ENCODE data around the gene LRRC27.
"Not testable (repeated sequence)": the region's sequence is repeated elsewhere in the genome, so short reads cannot be mapped to it uniquely, and the experiment has no call there.

LRRC27 gene

DNA sequence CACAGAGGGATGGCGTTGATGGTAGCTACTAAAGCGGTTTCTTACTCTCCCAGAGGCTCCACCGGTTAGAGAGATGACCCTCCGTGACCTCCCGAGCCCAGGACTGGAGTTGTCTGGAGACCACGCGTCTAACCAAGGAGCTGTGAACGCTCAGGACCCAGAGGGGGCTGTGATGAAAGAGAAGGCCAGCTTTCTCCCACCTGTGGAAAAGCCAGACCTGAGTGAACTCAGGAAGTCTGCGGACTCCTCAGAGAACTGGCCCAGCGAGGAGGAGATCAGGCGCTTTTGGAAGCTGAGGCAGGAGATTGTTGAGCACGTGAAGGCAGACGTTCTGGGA, 15.9 kb downstream of the LRRC27 start:
- Histone ChIP-seq H3K4me3 (ENCODE audit: low read length in 2 of 2) (no peak overlapping the region), H3K4me1 (ENCODE audit: control insufficient read depth in 2 of 2, insufficient read depth in 2 of 2, low read length in 2 of 2) (no peaks in the 10 kb centered on the region), H3K36me3 (ENCODE audit: control insufficient read depth in 2 of 2, insufficient read depth in 2 of 2, low read length in 2 of 2) (peaks cover 5 to 7% of the 10 kb centered on the region in 2 donors), H3K9me3 (ENCODE audit: control insufficient read depth in 2 of 2, low read length in 2 of 2) (no peaks in the 10 kb centered on the region), H3K27ac (ENCODE audit: low read depth in 2 of 2, low read length in 2 of 2) (no peak overlapping the region), H3K9ac (ENCODE audit: low read depth in 1 of 2, low read length in 2 of 2) (no peak overlapping the region), H3K27me3 (ENCODE audit: control insufficient read depth in 2 of 2, insufficient read depth in 2 of 2, low read length in 2 of 2) (no peaks in the 10 kb centered on the region)

DNA sequence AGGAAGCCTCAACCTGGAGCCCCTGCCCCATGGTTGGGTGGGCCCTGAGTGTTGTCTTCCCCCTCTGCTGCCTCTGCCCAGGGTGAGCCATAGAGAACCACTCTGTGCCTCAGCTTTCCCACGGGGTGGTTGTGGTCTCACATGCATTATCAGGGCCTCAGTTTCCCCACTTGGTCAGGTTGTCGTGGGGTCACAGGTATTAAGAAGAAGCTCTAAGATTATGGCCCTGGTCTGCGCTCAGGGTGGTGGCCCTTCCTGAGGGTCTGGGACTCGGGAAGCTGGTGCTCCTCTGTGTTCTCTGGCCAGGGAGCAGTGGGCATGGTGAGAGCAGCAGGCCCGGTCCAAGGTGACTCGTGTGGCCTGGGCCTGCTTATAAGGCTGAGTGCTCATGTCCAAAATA, 17.8 kb downstream of the LRRC27 start:
- Histone ChIP-seq H3K4me1 (ENCODE audit: control insufficient read depth in 2 of 2, insufficient read depth in 2 of 2, low read length in 2 of 2) (no peaks in the 10 kb centered on the region), H3K27ac (ENCODE audit: low read depth in 2 of 2, low read length in 2 of 2) (no peak overlapping the region), H3K36me3 (ENCODE audit: control insufficient read depth in 2 of 2, insufficient read depth in 2 of 2, low read length in 2 of 2) (peaks cover under 1 to 4% of the 10 kb centered on the region in 2 donors), H3K27me3 (ENCODE audit: control insufficient read depth in 2 of 2, insufficient read depth in 2 of 2, low read length in 2 of 2) (no peaks in the 10 kb centered on the region), H3K9ac (ENCODE audit: low read depth in 1 of 2, low read length in 2 of 2) (no peak overlapping the region), H3K4me3 (ENCODE audit: low read length in 2 of 2) (no peak overlapping the region), H3K9me3 (ENCODE audit: control insufficient read depth in 2 of 2, low read length in 2 of 2) (no peaks in the 10 kb centered on the region)

DNA sequence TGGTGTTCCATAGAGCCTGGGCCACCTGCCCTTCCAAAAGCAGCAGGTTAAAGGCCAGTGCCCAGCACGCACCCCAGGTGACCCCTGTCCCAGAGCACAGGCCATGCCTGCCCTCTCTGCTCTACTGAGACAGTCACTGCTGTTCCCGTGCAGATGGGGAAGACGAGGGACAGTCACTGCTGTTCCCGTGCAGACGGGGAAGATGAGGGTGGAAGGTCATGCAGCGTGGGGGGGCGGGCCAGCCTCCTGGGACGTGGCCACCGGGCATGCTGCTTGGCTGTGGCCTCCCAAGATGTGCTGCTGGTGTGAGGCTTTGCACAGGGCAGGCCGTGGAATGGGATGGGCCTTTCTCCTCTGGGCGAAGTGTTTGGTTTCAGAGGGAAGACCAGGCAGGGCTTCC, 18.4 kb downstream of the LRRC27 start:
- Histone ChIP-seq H3K36me3 (ENCODE audit: control insufficient read depth in 2 of 2, insufficient read depth in 2 of 2, low read length in 2 of 2) (peaks cover 0 to 3% of the 10 kb centered on the region in 2 donors), H3K9me3 (ENCODE audit: control insufficient read depth in 2 of 2, low read length in 2 of 2) (no peaks in the 10 kb centered on the region), H3K27me3 (ENCODE audit: control insufficient read depth in 2 of 2, insufficient read depth in 2 of 2, low read length in 2 of 2) (no peaks in the 10 kb centered on the region), H3K9ac (ENCODE audit: low read depth in 1 of 2, low read length in 2 of 2) (no peak overlapping the region), H3K4me3 (ENCODE audit: low read length in 2 of 2) (no peak overlapping the region), H3K4me1 (ENCODE audit: control insufficient read depth in 2 of 2, insufficient read depth in 2 of 2, low read length in 2 of 2) (no peaks in the 10 kb centered on the region), H3K27ac (ENCODE audit: low read depth in 2 of 2, low read length in 2 of 2) (no peak overlapping the region)

DNA sequence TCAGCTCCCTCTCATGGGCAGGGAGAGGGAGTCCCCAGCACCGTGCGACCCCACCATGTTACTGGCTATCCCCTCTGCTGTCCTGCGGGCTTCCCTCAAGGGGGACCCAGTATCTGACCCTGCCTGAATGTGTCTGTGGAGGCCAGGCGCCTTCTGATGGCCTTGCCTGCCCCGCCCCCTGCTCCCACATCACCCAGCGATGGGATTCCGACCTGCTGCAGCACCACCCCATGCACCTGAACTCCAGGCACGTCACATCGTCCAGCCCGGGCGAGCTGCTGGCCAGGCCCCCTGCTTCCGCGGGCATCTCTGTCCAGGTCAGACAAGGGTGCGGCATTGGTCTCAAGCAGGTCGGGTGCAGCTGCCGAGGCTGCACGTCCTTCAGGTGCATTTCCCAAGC, 19.0 kb downstream of the LRRC27 start:
- H3K36me3 ChIP-seq (ENCODE audit: control insufficient read depth in 2 of 2, insufficient read depth in 2 of 2, low read length in 2 of 2) = no peaks in the 10 kb centered on the region
- no peaks in the 10 kb centered on the region for H3K4me1 ChIP-seq (ENCODE audit: control insufficient read depth in 2 of 2, insufficient read depth in 2 of 2, low read length in 2 of 2)
- no peak overlapping the region for H3K4me3 ChIP-seq (ENCODE audit: low read length in 2 of 2)
- H3K27ac ChIP-seq (ENCODE audit: low read depth in 2 of 2, low read length in 2 of 2) = no peak overlapping the region
- H3K9me3 ChIP-seq (ENCODE audit: control insufficient read depth in 2 of 2, low read length in 2 of 2) = no peaks in the 10 kb centered on the region
- no peaks in the 10 kb centered on the region for H3K27me3 ChIP-seq (ENCODE audit: control insufficient read depth in 2 of 2, insufficient read depth in 2 of 2, low read length in 2 of 2)
- no peak overlapping the region for H3K9ac ChIP-seq (ENCODE audit: low read depth in 1 of 2, low read length in 2 of 2)

DNA sequence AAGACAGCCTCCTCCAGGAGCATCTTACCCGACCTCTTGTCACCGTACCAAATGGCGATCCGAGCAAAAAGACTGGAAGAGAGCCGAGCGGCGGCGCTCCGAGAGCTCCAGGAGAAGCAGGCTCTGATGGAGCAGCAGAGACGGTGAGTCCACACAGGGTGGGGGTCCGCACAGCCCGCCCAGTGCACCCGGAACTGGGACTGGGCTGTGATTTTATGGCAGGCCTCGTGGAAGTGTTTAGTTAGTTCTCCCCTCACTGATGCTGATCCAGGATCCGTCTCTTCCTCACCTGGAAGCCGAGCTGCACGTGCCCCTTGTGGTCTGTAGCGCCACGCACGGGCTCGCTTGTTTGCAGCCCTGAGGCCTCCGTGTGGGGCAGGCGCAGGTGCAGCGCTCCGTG, 19.6 kb downstream of the LRRC27 start:
- Histone ChIP-seq H3K4me3 (ENCODE audit: low read length in 2 of 2) (no peak overlapping the region), H3K36me3 (ENCODE audit: control insufficient read depth in 2 of 2, insufficient read depth in 2 of 2, low read length in 2 of 2) (no peaks in the 10 kb centered on the region), H3K27ac (ENCODE audit: low read depth in 2 of 2, low read length in 2 of 2) (no peak overlapping the region), H3K4me1 (ENCODE audit: control insufficient read depth in 2 of 2, insufficient read depth in 2 of 2, low read length in 2 of 2) (no peaks in the 10 kb centered on the region), H3K9ac (ENCODE audit: low read depth in 1 of 2, low read length in 2 of 2) (no peak overlapping the region), H3K9me3 (ENCODE audit: control insufficient read depth in 2 of 2, low read length in 2 of 2) (no peaks in the 10 kb centered on the region), H3K27me3 (ENCODE audit: control insufficient read depth in 2 of 2, insufficient read depth in 2 of 2, low read length in 2 of 2) (no peaks in the 10 kb centered on the region)

DNA sequence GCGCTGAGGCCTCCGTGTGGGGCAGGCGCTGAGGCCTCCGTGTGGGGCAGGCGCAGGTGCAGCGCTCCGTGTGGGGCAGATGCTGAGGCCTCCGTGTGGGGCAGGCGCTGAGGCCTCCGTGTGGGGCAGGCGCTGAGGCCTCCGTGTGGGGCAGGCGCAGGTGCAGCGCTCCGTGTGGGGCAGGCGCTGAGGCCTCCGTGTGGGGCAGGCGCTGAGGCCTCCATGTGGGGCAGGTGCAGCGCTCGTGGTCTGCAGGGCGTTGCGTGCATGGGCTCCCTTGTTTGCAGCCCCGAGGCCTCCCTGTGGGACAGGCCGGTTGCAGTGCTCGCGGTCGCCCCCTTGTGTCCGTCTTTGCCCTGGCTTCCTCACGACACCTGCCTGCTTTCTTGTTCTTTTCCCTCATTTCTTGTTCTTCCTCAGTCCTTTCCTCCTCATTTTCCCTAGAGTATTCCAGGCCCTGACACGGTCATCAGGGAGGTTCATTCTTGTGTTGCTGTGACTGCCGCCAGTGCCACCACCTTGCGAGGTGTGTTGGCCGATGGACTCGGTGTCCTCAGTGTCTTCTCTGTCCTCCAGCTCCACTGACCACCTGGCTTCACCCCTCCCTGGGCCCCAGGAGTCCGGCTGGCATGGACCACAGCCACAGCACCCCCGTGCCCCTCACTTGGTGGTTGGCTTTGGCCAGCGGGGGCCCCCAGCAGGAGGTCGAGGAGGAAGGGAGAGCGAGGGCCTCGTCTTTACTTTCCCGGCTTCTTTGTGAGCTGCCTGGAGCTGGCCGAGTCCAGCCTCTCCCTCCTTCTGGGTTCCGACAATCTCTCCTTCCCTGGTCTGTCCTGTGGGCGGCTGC, 20.7 kb downstream of the LRRC27 start:
- not testable (repeated sequence) for H3K4me1 ChIP-seq (ENCODE audit: control insufficient read depth in 2 of 2, insufficient read depth in 2 of 2, low read length in 2 of 2); H3K27me3 ChIP-seq (ENCODE audit: control insufficient read depth in 2 of 2, insufficient read depth in 2 of 2, low read length in 2 of 2); H3K4me3 ChIP-seq (ENCODE audit: low read length in 2 of 2); H3K27ac ChIP-seq (ENCODE audit: low read depth in 2 of 2, low read length in 2 of 2); H3K9me3 ChIP-seq (ENCODE audit: control insufficient read depth in 2 of 2, low read length in 2 of 2); H3K9ac ChIP-seq (ENCODE audit: low read depth in 1 of 2, low read length in 2 of 2); H3K36me3 ChIP-seq (ENCODE audit: control insufficient read depth in 2 of 2, insufficient read depth in 2 of 2, low read length in 2 of 2)

DNA sequence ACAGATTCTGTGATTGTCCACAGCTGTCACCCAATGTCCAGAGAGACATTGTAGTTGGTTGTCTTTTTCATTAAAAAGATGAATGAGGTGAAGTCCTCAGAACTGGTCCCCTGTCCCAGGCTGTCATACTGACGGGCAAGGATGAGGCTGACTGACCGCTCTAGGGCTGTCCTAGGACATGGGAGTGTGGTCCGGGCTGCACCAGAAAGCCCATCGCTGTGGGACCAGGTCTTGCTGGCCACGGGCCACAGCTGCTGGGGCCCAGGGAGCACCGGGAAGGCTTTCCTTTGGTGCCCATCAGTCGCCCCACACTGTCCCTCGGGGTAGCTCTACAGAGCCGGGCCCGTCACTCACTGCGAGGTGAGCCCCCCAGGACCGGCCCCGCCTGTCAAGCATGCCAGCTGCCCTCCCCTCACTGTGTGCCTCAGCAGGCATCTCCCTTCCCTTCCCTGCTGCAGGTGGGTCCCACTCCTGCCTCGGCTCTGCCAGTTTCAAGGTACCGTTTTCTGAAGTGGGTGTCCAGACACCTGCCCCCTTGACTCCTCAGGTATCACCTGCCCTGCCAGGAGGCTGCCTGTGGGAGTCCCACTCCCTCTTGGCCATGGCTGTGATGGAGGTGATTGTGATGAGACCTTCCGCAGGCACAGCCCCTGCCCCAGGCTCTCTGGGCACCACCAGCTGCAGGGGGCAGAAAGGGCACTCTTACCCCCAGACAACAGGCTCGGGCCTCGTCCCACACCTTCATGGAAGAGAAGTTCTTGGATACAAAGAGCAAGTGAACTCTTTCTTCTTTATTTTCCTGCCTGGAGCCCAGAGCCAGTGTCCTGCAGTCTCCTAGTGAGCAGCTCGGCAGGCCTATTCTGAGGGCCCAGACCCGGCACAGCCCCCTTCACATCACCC, 21.7 kb downstream of the LRRC27 start:
- H3K4me1 ChIP-seq (ENCODE audit: control insufficient read depth in 2 of 2, insufficient read depth in 2 of 2, low read length in 2 of 2) = no peaks in the 10 kb centered on the region
- H3K9me3 ChIP-seq (ENCODE audit: control insufficient read depth in 2 of 2, low read length in 2 of 2) = no peaks in the 10 kb centered on the region
- H3K36me3 ChIP-seq (ENCODE audit: control insufficient read depth in 2 of 2, insufficient read depth in 2 of 2, low read length in 2 of 2) = no peaks in the 10 kb centered on the region
- no peak overlapping the region for H3K9ac ChIP-seq (ENCODE audit: low read depth in 1 of 2, low read length in 2 of 2)
- no peaks in the 10 kb centered on the region for H3K27me3 ChIP-seq (ENCODE audit: control insufficient read depth in 2 of 2, insufficient read depth in 2 of 2, low read length in 2 of 2)
- no peak overlapping the region for H3K27ac ChIP-seq (ENCODE audit: low read depth in 2 of 2, low read length in 2 of 2)
- no peak overlapping the region for H3K4me3 ChIP-seq (ENCODE audit: low read length in 2 of 2)

DNA sequence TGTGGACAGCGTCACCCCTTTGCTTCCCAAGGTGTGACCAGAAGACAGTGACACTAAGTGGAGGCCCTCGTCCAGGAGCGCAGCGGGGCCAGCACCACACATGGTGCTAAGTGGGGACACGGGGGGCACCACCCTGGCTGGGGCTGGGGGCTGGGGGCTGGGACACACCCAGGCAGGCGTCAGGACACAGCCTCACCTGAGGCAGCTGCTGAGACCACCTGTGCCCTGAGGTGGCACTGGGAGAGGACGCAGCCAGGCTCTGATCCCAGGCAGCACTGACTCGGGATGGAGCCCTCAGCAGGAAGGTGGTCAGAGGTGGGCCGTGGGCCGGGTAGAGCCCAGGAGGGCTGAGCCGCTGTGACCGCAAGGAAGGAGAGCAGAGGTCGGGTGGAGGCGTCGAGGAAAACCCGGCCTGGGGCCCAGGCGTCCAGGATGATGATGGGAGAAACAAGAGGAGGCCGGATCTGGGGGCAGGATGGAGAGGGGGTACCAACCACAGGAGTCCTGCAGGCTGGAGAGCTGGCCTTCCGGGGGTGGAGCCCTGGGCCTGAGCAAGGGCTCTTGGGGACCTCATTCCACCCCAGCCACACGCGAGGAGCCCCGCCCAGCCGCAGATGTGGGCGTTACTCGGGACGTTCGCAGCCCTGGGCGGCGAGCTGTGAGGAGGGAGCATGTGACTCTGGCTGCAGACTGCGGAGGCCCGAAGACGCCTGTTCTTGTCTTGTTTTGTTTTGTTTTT, 22.5 kb downstream of the LRRC27 start:
- no peaks in the 10 kb centered on the region for H3K4me1 ChIP-seq (ENCODE audit: control insufficient read depth in 2 of 2, insufficient read depth in 2 of 2, low read length in 2 of 2)
- no peaks in the 10 kb centered on the region for H3K36me3 ChIP-seq (ENCODE audit: control insufficient read depth in 2 of 2, insufficient read depth in 2 of 2, low read length in 2 of 2)
- no peak overlapping the region for H3K4me3 ChIP-seq (ENCODE audit: low read length in 2 of 2)
- H3K27ac ChIP-seq (ENCODE audit: low read depth in 2 of 2, low read length in 2 of 2) = no peak overlapping the region
- no peak overlapping the region for H3K9ac ChIP-seq (ENCODE audit: low read depth in 1 of 2, low read length in 2 of 2)
- H3K9me3 ChIP-seq (ENCODE audit: control insufficient read depth in 2 of 2, low read length in 2 of 2) = no peaks in the 10 kb centered on the region
- no peaks in the 10 kb centered on the region for H3K27me3 ChIP-seq (ENCODE audit: control insufficient read depth in 2 of 2, insufficient read depth in 2 of 2, low read length in 2 of 2)

DNA sequence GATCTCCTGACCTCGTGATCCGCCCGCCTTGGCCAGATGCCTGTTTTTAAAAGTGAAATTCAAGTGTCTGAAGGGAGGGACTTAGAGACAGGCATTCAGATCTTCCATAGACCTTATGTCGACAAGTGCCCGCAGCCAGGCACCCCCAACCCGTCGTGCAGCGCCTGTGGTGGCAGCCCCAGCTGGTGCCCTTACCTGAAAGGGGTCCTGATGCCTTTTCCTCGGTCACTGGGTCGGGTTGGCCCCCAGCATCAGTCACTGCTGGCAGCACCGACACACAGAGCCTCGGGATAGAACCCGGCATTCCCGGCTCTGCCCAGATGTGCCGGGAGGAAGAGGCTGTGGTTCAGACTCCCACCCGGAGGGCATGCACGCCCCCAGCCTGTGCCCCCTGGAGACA, 23.3 kb downstream of the LRRC27 start:
- Histone ChIP-seq H3K36me3 (ENCODE audit: control insufficient read depth in 2 of 2, insufficient read depth in 2 of 2, low read length in 2 of 2) (no peaks in the 10 kb centered on the region), H3K9ac (ENCODE audit: low read depth in 1 of 2, low read length in 2 of 2) (no peak overlapping the region), H3K4me1 (ENCODE audit: control insufficient read depth in 2 of 2, insufficient read depth in 2 of 2, low read length in 2 of 2) (no peaks in the 10 kb centered on the region), H3K27ac (ENCODE audit: low read depth in 2 of 2, low read length in 2 of 2) (no peak overlapping the region), H3K4me3 (ENCODE audit: low read length in 2 of 2) (no peak overlapping the region), H3K9me3 (ENCODE audit: control insufficient read depth in 2 of 2, low read length in 2 of 2) (no peaks in the 10 kb centered on the region), H3K27me3 (ENCODE audit: control insufficient read depth in 2 of 2, insufficient read depth in 2 of 2, low read length in 2 of 2) (no peaks in the 10 kb centered on the region)

DNA sequence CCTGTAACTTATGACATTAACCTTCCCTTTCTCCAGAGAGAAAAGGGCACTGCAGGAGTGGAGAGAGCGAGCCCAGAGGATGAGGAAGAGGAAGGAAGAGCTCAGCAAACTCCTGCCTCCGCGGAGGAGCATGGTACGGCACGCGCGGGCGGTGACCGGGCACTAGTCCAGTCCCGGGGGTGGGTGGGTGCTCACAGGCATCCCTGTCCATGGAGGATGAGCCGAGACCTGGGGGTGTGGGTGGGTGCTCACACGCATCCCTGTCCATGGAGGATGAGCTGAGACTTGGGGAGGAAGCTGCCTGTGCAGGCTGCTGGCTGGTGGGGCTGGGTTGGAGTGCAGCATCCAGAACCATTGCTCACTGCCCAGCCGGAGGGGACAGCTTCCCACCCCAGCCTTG, 23.8 kb downstream of the LRRC27 start:
- Histone ChIP-seq H3K27me3 (ENCODE audit: control insufficient read depth in 2 of 2, insufficient read depth in 2 of 2, low read length in 2 of 2) (no peaks in the 10 kb centered on the region), H3K36me3 (ENCODE audit: control insufficient read depth in 2 of 2, insufficient read depth in 2 of 2, low read length in 2 of 2) (no peaks in the 10 kb centered on the region), H3K9ac (ENCODE audit: low read depth in 1 of 2, low read length in 2 of 2) (no peak overlapping the region), H3K4me1 (ENCODE audit: control insufficient read depth in 2 of 2, insufficient read depth in 2 of 2, low read length in 2 of 2) (no peaks in the 10 kb centered on the region), H3K4me3 (ENCODE audit: low read length in 2 of 2) (no peak overlapping the region), H3K27ac (ENCODE audit: low read depth in 2 of 2, low read length in 2 of 2) (no peak overlapping the region), H3K9me3 (ENCODE audit: control insufficient read depth in 2 of 2, low read length in 2 of 2) (no peaks in the 10 kb centered on the region)
